Measurements from ENCODE around the gene SFXN2.

DNA sequence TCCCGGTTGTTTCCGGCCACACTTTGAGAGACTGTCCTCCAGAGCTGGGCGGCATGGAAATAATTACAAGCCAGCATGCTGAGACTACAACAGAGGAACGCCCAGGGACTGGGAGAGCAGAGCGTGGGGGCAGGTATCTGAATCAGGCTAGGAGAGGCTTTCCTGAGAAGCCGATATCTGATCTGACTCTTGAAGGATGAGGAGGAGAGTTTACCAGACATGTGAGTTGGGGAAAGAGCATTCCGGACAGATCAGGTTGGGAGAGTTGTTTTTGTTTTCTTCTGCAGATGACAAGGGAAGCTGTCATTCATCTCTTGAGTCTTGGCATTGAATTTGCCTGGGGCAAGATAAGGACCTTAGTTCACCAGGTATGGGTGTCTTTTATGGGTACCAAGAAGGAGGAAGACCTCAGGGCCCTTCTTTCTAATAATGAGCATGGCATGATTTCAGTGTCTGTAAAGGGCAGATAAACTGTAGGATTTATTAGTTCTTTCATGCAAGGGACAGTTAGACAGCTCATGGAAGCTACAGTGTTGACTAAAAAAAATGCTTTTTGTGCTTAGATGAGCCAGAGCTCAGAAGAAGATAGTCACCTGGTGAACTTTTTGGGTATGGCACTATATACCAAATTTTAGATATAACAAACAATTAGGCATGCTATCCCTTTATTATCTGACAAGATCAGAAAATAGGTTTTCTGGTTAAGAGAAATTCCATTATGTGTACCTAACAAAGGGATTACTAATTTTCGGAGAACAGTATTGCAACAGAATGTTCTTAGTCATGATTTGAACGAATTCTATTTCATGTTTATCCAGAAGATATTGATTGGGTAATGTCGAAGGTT lies 65.5 kb downstream of the SFXN2 start:
- TF ChIP-seq, protein P1, sequence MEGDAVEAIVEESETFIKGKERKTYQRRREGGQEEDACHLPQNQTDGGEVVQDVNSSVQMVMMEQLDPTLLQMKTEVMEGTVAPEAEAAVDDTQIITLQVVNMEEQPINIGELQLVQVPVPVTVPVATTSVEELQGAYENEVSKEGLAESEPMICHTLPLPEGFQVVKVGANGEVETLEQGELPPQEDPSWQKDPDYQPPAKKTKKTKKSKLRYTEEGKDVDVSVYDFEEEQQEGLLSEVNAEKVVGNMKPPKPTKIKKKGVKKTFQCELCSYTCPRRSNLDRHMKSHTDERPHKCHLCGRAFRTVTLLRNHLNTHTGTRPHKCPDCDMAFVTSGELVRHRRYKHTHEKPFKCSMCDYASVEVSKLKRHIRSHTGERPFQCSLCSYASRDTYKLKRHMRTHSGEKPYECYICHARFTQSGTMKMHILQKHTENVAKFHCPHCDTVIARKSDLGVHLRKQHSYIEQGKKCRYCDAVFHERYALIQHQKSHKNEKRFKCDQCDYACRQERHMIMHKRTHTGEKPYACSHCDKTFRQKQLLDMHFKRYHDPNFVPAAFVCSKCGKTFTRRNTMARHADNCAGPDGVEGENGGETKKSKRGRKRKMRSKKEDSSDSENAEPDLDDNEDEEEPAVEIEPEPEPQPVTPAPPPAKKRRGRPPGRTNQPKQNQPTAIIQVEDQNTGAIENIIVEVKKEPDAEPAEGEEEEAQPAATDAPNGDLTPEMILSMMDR (conservative IDR thresholded peaks at IDR 0.05), result no peak
- TF ChIP-seq ZFX (IDR thresholded peaks at IDR 0.05), result no peak

Data from C4-2B (cell line).